ENCODE data around the gene PRPSAP1.

PRPSAP1 gene

GRCh38 chr17:76281573-76282371, 71.9 kb downstream of the PRPSAP1 start:
- Histone ChIP-seq H3K27me3 (no peaks in the 10 kb centered on the region), H3K9me3 (no peaks in the 10 kb centered on the region), H3K36me3 (no peaks in the 10 kb centered on the region), H3K4me3 (ENCODE audit: low read depth, low read length) (no peak overlapping the region), H3K4me1 (no peaks in the 10 kb centered on the region)
- no peak for DNase-seq
- TF ChIP-seq CTCF (IDR thresholded peaks at IDR 0.05; ENCODE audit: low read depth, low read length) = no peak

GRCh38 chr17:76280650-76281049, 73.1 kb downstream of the PRPSAP1 start:
- H3K4me3 ChIP-seq (ENCODE audit: low read depth, low read length) = no peak overlapping the region
- no peak for DNase-seq
- H3K9me3 ChIP-seq = no peaks in the 10 kb centered on the region
- no peaks in the 10 kb centered on the region for H3K36me3 ChIP-seq
- no peaks in the 10 kb centered on the region for H3K4me1 ChIP-seq
- TF ChIP-seq CTCF (IDR thresholded peaks at IDR 0.05; ENCODE audit: low read depth, low read length) = no peak
- H3K27me3 ChIP-seq = no peaks in the 10 kb centered on the region

GRCh38 chr17:76279742-76280287, 73.9 kb downstream of the PRPSAP1 start:
- no peak for TF ChIP-seq CTCF (IDR thresholded peaks at IDR 0.05; ENCODE audit: low read depth, low read length)
- Histone ChIP-seq H3K27me3 (no peaks in the 10 kb centered on the region), H3K4me3 (ENCODE audit: low read depth, low read length) (no peak overlapping the region), H3K9me3 (no peaks in the 10 kb centered on the region), H3K36me3 (no peaks in the 10 kb centered on the region), H3K4me1 (no peaks in the 10 kb centered on the region)
- no peak for DNase-seq

- H3K36me3 ChIP-seq = no peaks in the 10 kb centered on the region
- peak; percentile 98 for TF ChIP-seq CTCF (IDR thresholded peaks at IDR 0.05; ENCODE audit: low read depth, low read length)
- H3K27me3 ChIP-seq = no peaks in the 10 kb centered on the region
- H3K4me1 ChIP-seq = no peaks in the 10 kb centered on the region
- no peak overlapping the region for H3K4me3 ChIP-seq (ENCODE audit: low read depth, low read length)
- peak; percentile 91 for DNase-seq
- H3K9me3 ChIP-seq = no peaks in the 10 kb centered on the region
Measured at GRCh38 chr17:76278952-76279741, 74.6 kb downstream of the PRPSAP1 start.

GRCh38 chr17:76278268-76278908, 75.3 kb downstream of the PRPSAP1 start:
- Histone ChIP-seq H3K36me3 (no peaks in the 10 kb centered on the region), H3K9me3 (no peaks in the 10 kb centered on the region), H3K4me3 (ENCODE audit: low read depth, low read length) (no peak overlapping the region), H3K27me3 (no peaks in the 10 kb centered on the region), H3K4me1 (no peaks in the 10 kb centered on the region)
- no peak for DNase-seq
- no peak for TF ChIP-seq CTCF (IDR thresholded peaks at IDR 0.05; ENCODE audit: low read depth, low read length)

Measured in BE2C (cell line).